HG03196 (cell line): ENCODE measurements around the gene TSEN15.
"Not testable (repeated sequence)": the region's sequence is repeated elsewhere in the genome, so short reads cannot be mapped to it uniquely, and the experiment has no call there.

Experiments used
- ATAC-seq: cut with Tn5 transposase; IDR thresholded peaks from one replicate; pipeline ENCODE4 v1.9.1; 2021; ENCODE audit not compliant: unreplicated experiment

The TSEN15 gene

GRCh38 chr1:184031092-184031408, 20.5 kb upstream of the TSEN15 start:
- no peak for ATAC-seq

- no peak for ATAC-seq
Measured at GRCh38 chr1:184031409-184032107, 20.0 kb upstream of the TSEN15 start.

- no peak for ATAC-seq
Measured at GRCh38 chr1:184032306-184032929, 19.1 kb upstream of the TSEN15 start.

- no peak for ATAC-seq
Measured at GRCh38 chr1:184032930-184033418, 18.6 kb upstream of the TSEN15 start.

GRCh38 chr1:184033711-184034167, 17.8 kb upstream of the TSEN15 start:
- ATAC-seq: no peak

GRCh38 chr1:184034761-184035379, 16.7 kb upstream of the TSEN15 start:
- ATAC-seq: no peak

- ATAC-seq: no peak
Measured at GRCh38 chr1:184035719-184036516, 15.6 kb upstream of the TSEN15 start.

- ATAC-seq: no peak
Measured at GRCh38 chr1:184036517-184036949, 15.0 kb upstream of the TSEN15 start.

GRCh38 chr1:184037849-184038591, 13.5 kb upstream of the TSEN15 start:
- no peak for ATAC-seq

- no peak for ATAC-seq
Measured at GRCh38 chr1:184039126-184039525, 12.4 kb upstream of the TSEN15 start.

- no peak for ATAC-seq
Measured at GRCh38 chr1:184041731-184042130, 9.8 kb upstream of the TSEN15 start.

GRCh38 chr1:184043315-184043714, 8.2 kb upstream of the TSEN15 start:
- not testable (repeated sequence) for ATAC-seq

- ATAC-seq: no peak
Measured at GRCh38 chr1:184044603-184045376, 6.7 kb upstream of the TSEN15 start.

GRCh38 chr1:184047541-184047940, 4.0 kb upstream of the TSEN15 start:
- not testable (repeated sequence) for ATAC-seq

GRCh38 chr1:184048561-184049240, 2.8 kb upstream of the TSEN15 start:
- ATAC-seq: no peak

- ATAC-seq: no peak
Measured at GRCh38 chr1:184049291-184049690, 2.2 kb upstream of the TSEN15 start.

- no peak for ATAC-seq
Measured at GRCh38 chr1:184049836-184050468, 1.6 kb upstream of the TSEN15 start.

- no peak for ATAC-seq
Measured at GRCh38 chr1:184050636-184051035, 894 bp upstream of the TSEN15 start.

GRCh38 chr1:184051138-184051484, 419 bp upstream of the TSEN15 start:
- ATAC-seq: no peak
